ELF-1 (cell line): ENCODE measurements around the gene FBXW8.
A peak's percentile ranks its signal among the peaks of the same experiment; 100 is the strongest.

Experiments
- DNase-seq: peaks from one replicate; pipeline ENCODE4 v3.0.0-alpha.2; 2016; ENCODE audit warnings: low read depth, low spot score

The FBXW8 gene

DNA sequence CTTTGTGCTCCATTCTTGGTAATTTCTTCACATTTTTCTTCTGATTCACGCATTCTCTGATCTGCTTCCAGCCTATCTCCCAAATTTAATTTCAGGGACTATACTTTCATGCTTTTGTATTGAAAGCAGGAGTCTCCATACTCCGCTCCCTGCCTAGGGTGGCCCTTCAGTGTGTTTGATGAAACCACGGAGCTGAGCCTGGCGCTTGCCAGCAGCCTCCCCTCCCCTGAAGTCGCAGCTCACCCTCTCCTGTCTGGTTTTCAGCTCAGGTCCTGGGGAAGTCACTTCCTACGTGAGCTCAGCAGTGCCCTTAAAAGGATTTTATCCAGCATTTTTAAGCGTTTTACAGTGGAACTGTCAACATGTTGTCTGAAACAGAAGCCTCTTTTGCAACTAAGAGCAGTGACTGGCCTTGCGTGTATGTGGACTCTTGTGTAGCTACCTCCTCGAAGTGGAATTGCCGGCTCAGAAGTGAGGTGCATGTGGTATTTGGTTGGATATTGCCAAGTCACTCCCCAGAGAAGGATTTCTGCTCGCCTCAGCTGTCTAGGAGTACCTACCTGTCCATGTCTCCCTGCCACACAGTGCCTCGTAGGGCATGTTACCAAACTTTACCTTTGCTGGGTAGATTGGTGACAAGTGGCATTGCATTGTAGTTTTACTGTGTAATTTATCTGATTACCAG is 109.9 kb downstream of the FBXW8 start:
- no peak for DNase-seq

- no peak for DNase-seq
Observed at GRCh38 chr12:117022465-117022864, 111.7 kb downstream of the FBXW8 start.

- no peak for DNase-seq
Observed at GRCh38 chr12:117023998-117024960, 113.5 kb downstream of the FBXW8 start.

- DNase-seq: no peak
Observed at GRCh38 chr12:117024961-117025480, 114.3 kb downstream of the FBXW8 start.

GRCh38 chr12:117025481-117026151 is 114.9 kb downstream of the FBXW8 start:
- DNase-seq: peak; percentile 94

- no peak for DNase-seq
Observed at GRCh38 chr12:117026343-117026742, 115.6 kb downstream of the FBXW8 start.

DNA sequence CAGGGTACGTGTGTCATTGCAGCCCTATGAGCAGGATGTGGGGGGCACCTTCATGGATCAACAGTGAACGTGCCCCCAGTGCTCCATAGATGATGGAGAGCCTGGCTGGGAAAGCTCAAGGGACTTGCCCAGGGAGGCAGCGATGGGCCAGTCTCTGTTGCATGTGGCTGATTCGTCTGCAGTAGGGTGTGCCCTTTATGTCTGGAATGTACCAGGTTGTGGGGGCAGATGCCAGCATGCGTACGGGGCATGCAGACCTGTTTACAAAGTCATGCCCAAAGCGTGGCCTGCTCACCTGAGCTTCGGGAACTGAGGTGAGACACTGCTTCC is 116.1 kb downstream of the FBXW8 start:
- DNase-seq: no peak

DNA sequence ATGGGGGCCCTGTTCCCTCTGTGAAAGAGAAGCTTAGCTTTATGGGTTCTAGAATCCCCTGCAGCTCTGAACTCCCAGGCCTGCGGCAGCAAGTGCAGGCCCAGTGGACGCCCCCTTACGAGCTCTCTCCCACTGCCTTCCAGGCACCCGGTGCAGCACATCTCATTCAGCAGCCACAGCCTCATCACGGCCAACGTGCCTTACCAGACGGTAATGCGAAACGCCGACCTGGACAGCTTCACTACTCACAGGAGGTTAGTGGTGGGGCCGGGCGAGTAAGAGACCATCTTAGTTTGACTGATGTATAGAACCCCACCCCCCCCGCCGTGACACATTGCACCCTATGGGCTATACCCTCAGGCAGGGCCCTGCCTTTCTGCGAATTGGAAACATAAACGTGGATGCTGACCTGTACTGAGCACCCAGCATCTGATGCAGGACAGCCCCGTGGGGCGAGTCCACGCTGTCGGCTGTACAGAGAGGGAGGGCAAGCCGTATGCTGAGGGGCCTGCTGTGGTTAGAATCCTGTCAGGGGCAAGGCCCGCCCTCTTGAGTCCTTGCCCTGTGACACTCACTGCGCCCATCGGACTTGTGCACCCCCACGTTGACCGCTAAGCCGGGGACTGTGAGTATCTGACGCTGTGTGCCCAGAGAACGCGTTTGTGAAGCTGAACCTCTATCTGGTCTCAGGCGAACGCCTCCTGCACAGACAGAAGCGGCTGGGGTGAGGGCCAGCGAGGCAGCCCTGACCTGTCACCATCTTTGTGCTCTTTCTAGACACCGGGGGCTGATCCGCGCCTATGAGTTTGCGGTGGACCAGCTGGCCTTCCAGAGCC is 116.7 kb downstream of the FBXW8 start:
- DNase-seq: no peak

DNA sequence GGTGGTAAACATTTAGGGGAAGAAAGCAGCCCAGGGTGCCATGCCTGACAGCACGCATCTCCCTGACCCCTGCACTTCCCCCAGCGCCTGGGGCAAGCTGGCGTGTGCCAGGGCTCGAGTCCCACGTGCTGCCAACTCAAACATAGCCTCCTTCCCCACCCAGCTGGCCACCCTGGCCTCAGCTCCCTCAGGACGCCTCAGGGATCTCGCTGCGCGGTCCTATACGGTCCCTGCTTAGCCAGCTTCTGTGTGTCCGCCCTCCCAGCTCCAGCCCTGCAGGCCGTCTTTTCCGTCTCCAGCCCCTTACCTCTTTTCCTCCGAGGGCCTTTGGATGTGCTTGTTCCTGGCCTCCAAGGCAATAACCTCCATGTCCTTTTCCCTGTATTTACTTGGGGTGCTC is 117.5 kb downstream of the FBXW8 start:
- DNase-seq: no peak

GRCh38 chr12:117030187-117030900 is 119.6 kb downstream of the FBXW8 start:
- DNase-seq: no peak

GRCh38 chr12:117031843-117032592 is 121.3 kb downstream of the FBXW8 start:
- no peak for DNase-seq

DNA sequence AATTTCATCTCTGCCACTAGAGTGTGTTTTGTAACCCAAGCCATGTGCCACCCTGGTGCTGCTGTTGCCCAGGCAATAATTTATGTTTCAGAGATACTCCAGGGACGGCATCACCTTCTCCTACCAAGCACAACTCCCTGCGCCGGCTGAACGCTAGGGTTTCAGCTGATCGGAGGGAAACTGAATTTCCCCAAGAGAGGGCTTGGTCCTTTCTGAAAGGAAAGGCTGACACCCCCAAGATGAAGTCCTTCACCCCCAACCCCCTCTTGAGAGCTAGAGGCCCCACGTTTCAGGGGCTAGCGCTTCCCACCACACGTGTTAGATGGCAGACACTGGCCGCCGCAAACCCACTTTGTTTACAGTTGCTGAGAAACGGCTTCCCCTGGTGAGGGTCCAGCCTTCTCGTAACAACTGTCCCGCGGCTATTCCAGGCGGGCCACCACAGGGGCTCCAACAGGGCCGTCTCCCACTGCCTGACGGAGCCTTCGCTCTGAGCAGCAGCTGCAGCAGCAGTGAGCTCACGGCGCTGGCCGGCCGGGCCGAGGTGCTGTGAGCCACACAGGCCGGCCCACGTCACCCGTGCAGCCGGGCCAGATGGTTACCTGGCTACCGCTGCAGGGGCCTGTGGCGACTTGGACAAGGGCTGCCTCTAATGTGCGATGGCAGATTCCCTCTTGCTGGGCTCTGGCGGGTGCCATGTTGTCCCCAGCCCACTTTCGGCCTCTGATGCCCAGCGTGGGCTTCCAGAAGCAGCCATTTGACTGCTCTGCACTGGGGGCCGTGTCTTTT is 122.0 kb downstream of the FBXW8 start:
- peak; percentile 78 for DNase-seq

DNA sequence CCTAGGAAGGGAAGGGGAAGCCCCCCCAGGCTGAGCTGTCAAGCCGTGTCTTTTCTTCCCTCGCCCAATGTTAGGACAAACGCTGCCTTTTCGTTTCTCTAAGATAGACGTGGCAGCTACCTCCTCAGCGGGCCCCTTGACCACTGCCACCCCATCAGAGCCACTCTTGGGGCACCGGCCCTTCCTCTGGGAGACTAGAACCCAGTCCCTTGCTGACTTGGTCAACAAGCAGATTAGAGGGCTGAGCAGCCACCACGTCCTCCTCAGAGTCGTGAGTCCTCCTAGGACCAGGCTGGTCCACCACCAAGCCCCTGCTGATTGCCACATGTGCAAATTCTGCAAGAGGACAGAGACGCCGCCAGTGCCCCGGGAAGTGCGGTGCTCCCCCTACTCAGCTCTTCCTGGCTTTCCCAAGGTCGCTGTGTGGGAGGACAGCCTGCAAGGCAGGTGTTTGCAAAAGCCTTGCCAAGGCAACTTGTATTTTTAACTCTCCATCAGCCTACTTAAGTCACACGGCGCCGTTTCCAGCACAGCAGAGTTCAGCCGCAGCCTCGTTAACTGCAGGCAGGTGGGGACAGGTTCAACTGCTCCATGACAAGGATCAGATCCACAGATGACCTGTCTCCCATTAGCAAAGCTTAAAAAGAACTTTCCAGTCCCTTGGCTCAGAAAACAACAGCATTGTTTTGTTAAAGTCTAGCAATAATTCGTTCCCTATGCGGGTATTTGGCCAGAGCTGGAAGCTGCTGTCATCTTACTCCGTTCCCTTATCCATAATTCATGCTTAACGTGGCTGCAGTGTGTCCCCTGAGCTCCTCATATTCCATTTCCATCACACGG is 122.9 kb downstream of the FBXW8 start:
- DNase-seq: no peak

DNA sequence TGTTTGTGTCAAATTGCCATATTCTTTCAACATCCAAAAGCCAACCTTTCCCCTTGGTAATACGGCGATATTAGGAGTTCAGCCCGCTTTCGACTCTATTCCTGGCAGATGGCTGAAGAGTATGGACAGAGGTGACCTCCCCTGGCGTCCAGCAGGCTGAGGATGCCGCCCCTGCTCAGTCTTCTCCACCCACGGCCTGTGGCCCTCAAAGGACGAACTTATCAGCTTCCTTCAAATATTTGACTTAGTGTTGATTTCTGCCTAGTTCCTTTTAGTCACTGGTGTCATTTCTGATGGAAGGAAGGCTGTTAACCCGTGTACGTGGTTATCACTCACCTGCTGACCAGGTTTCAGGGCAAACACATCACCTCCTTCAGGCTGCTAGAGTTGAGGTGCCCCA is 123.5 kb downstream of the FBXW8 start:
- no peak for DNase-seq

DNA sequence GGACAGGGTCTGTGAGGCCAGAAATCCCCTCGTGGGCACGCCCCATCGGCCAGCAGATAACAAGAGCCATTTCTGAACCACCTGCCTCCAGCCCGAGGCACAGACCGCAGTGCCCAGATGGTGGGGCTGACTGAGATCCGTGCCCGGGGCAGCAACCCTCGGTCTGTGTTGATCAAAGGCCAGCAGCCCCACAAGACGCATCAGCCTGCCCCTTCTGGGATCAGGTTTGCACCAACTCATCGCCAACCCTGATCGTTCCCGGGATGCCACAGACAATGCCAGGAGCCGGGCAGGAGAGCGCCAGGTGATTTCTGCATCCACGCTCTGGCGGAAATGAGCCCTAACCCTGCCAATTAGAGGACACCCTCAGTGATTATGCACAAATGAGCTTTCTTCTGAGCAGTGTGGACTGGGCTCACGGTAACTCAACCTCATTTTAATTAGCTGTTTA is 124.0 kb downstream of the FBXW8 start:
- DNase-seq: no peak

DNA sequence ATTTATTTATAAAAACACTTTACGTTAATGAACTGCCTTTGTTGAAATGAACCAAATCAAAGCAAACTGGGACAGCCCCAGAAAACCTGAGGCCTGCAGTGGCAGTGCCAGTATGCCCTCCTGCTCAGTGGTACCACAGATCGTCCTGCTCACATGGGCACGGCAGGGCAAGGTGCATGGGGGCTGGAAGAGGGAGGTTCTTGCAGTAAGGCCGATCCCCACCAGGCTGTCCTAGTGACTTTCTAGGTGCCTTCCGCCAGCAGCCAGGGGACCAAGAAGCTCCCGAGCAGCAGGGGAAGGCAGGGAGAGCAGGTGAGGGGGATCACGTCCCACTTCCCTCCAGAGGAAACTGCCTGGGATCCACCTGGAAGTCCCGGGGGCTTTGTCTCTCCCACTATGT is 124.5 kb downstream of the FBXW8 start:
- no peak for DNase-seq

DNA sequence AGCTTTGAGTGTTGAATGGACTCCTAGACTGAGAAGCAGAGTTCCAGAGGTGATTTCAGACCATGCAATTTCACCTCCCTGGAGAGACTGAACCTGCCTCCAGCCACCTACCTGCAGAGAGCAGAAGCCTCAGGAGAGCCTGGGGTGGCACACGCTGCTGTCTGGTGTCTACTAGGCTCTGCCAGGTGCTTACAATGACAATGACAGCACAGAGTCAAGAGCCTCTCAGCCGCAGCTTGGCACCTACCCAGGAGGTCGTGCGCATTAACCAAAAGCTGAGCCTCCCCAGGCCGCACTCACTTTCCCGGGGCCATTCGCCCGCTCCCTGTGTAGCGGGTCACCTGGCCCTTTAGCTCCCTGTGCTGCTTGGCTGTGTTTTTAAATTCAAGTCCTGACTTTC is 125.3 kb downstream of the FBXW8 start:
- DNase-seq: no peak

GRCh38 chr12:117036547-117036946 is 125.8 kb downstream of the FBXW8 start:
- no peak for DNase-seq
